IMR-90 (cell line): Measurements from ENCODE around the gene DUOX1. TPM values are rescaled to one million over a fixed set of nuclear protein-coding genes. Genes with fewer than 3 reads are reported as not detected.
A peak's percentile ranks its signal among the peaks of the same experiment; 100 is the strongest.

Experiments used
- ATAC-seq: fragments of 200-7000 bp; cut with Tn5 transposase; 2 replicates; pipeline ENCODE4 v1.9.1; 2020; ENCODE audit warnings: low read depth, mild to moderate bottlenecking, moderate library complexity
- BruUV-seq: library from RNA; stranded (reverse); fragments of 400-500 nt; replicated peaks from 2 replicates; lab custom pipeline; 2021; lab: Mats Ljungman, UMichigan
- CTCF ChIA-PET: fragments of 300-600 bp; formaldehyde crosslinking; extraction: SDS; loops from one replicate; lab custom pipeline; 2021; ENCODE audit warnings: antibody characterized with exemption; lab: Yijun Ruan, JAX
- POLR2A ChIA-PET: fragments of 300-600 bp; sonication (Branson Sonifier 250); formaldehyde crosslinking; loops from one replicate; lab custom pipeline; 2022; ENCODE audit warnings: antibody characterized with exemption; ENCODE audit not compliant: unreplicated experiment; lab: Charles Lee
- DNase-seq: peaks from one replicate; pipeline ENCODE4 v3.0.0; 2013
- H2AFZ ChIP-seq: replicated peaks from 2 replicates; pipeline ENCODE3; 2013; ENCODE audit warnings: low read length, mild to moderate bottlenecking; ENCODE audit not compliant: poor library complexity
- H2AK5ac ChIP-seq: 2 replicates; pipeline ENCODE4 v1.6.1; 2013; ENCODE audit warnings: low read depth, low read length, inconsistent platforms
- H2AK9ac ChIP-seq: replicated peaks from 2 replicates; pipeline ENCODE3; 2013; ENCODE audit warnings: mild to moderate bottlenecking, low read depth, low read length, moderate library complexity; ENCODE audit not compliant: poor library complexity
- H2BK120ac ChIP-seq: 2 replicates; pipeline ENCODE4 v1.6.1; 2013; ENCODE audit warnings: low read depth, low read length, inconsistent platforms
- H2BK15ac ChIP-seq: 3 replicates; pipeline ENCODE4 v1.6.1; 2013; ENCODE audit warnings: low read depth, low read length, inconsistent platforms
- H2BK20ac ChIP-seq: 2 replicates; pipeline ENCODE4 v1.6.1; 2013; ENCODE audit warnings: low read depth, mild to moderate bottlenecking, inconsistent platforms, low read length, moderate library complexity
- H2BK5ac ChIP-seq: 2 replicates; pipeline ENCODE4 v1.6.1; 2013; ENCODE audit warnings: mild to moderate bottlenecking, low read depth, low read length, inconsistent platforms; ENCODE audit not compliant: poor library complexity, severe bottlenecking
- H3K14ac ChIP-seq: replicated peaks from 2 replicates; pipeline ENCODE4 v1.6.1; 2013; ENCODE audit warnings: low read depth, low read length, inconsistent platforms
- H3K18ac ChIP-seq: 2 replicates; pipeline ENCODE4 v1.6.1; 2013; ENCODE audit warnings: low read depth, low read length, control low read depth
- H3K23ac ChIP-seq: 2 replicates; pipeline ENCODE4 v1.6.1; 2013; ENCODE audit warnings: low read depth, low read length, inconsistent platforms
- H3K27ac ChIP-seq: 2 replicates; pipeline ENCODE4 v1.5.1; 2013; ENCODE audit warnings: mild to moderate bottlenecking, control low read depth, low read length; ENCODE audit not compliant: insufficient read depth
- H3K27me3 ChIP-seq: 2 replicates; pipeline ENCODE4 v1.6.1; 2013; ENCODE audit warnings: low read length; ENCODE audit not compliant: control insufficient read depth, insufficient read depth
- H3K36me3 ChIP-seq: 2 replicates; pipeline ENCODE4 v1.6.1; 2013; ENCODE audit warnings: low read length, mixed read lengths; ENCODE audit not compliant: control insufficient read depth, insufficient read depth
- H3K4ac ChIP-seq: 2 replicates; pipeline ENCODE4 v1.6.1; 2013; ENCODE audit warnings: low read depth, low read length, inconsistent platforms
- H3K4me1 ChIP-seq: 2 replicates; pipeline ENCODE4 v1.6.1; 2013; ENCODE audit warnings: low read length, mixed read lengths; ENCODE audit not compliant: control insufficient read depth, insufficient read depth
- H3K4me2 ChIP-seq: 2 replicates; pipeline ENCODE4 v1.6.1; 2013; ENCODE audit warnings: low read depth, mild to moderate bottlenecking, control low read depth, low read length, moderate library complexity
- H3K4me3 ChIP-seq: 2 replicates; pipeline ENCODE4 v1.5.1; 2013; ENCODE audit warnings: low read depth, mild to moderate bottlenecking, control low read depth, low read length, moderate library complexity; ENCODE audit not compliant: insufficient read depth
- H3K56ac ChIP-seq: 2 replicates; pipeline ENCODE4 v1.6.1; 2013; ENCODE audit warnings: low read length, inconsistent platforms; ENCODE audit not compliant: insufficient read depth; ENCODE audit errors: extremely low read depth
- H3K79me1 ChIP-seq, 2 experiments: 2 replicates each; pipeline ENCODE4 v1.6.1; 2013; ENCODE audit warnings: low read length in 2 of 2, inconsistent platforms in 1 of 2, low read depth in 1 of 2
- H3K9ac ChIP-seq: 2 replicates; pipeline ENCODE4 v1.6.1; 2013; ENCODE audit warnings: low read depth, low read length, control low read depth
- H3K9me1 ChIP-seq: 2 replicates; pipeline ENCODE4 v1.6.1; 2013; ENCODE audit warnings: low read length, inconsistent platforms; ENCODE audit not compliant: insufficient read depth
- H3K9me3 ChIP-seq: 2 replicates; pipeline ENCODE4 v1.6.1; 2013; ENCODE audit warnings: low read length; ENCODE audit not compliant: control insufficient read depth, insufficient read depth
- H4K20me1 ChIP-seq: 2 replicates; pipeline ENCODE4 v1.6.1; 2013; ENCODE audit warnings: low read length, inconsistent platforms; ENCODE audit not compliant: insufficient read depth
- H4K5ac ChIP-seq: 2 replicates; pipeline ENCODE4 v1.6.1; 2013; ENCODE audit warnings: mild to moderate bottlenecking, low read depth, low read length, control low read depth
- H4K8ac ChIP-seq, 2 experiments: 2 replicates each; pipeline ENCODE4 v1.6.1; 2013; ENCODE audit warnings: low read depth in 2 of 2, low read length in 2 of 2, control low read depth in 1 of 2, inconsistent platforms in 1 of 2
- H4K91ac ChIP-seq: 2 replicates; pipeline ENCODE4 v1.6.1; 2013; ENCODE audit warnings: low read depth, low read length, inconsistent platforms; ENCODE audit not compliant: insufficient read depth
- BHLHE40 ChIP-seq: fragments of 150-350 bp; IDR thresholded peaks from 2 replicates; pipeline ENCODE4 v1.6.1; 2016; ENCODE audit warnings: mild to moderate bottlenecking, low read depth, low read length
- CEBPB ChIP-seq: IDR thresholded peaks from 2 replicates; pipeline ENCODE4 v1.6.1; 2012; ENCODE audit warnings: low read depth, low read length, improper control_type of control experiment
- FOS ChIP-seq: fragments of 150-350 bp; IDR thresholded peaks from 2 replicates; pipeline ENCODE4 v1.6.1; 2016; ENCODE audit warnings: low read depth, low read length
- MAFK ChIP-seq: IDR thresholded peaks from 2 replicates; pipeline ENCODE4 v1.6.1; 2012; ENCODE audit warnings: low read depth, low read length, improper control_type of control experiment
- WGBS, 2 experiments: methylation state at CpG; one replicate each; pipeline versions ENCODE4 v1.1.5 to v1.1.7; 2013; ENCODE audit warnings: missing lambda C conversion rate in 2 of 2; ENCODE audit not compliant: insufficient read length in 1 of 2; ENCODE audit errors: extremely low coverage in 2 of 2; 5-methylcytosine and 5-hydroxymethylcytosine counted together
- dilution Hi-C: fragments of 300-500 bp; cut with HindIII; formaldehyde crosslinking; loops from one replicate; pipeline ENCODE4 v1.14.3; 2018; ENCODE audit warnings: low sequenced_read_pairs; ENCODE audit not compliant: unreplicated experiment
- in situ Hi-C: fragments of 300-500 bp; cut with MboI; formaldehyde crosslinking; loops from 3 replicates; pipeline ENCODE4 v1.14.3; 2019; ENCODE audit warnings: low sequenced_read_pairs, inconsistent platforms, mixed read lengths
- intact Hi-C: fragments of 100-400 bp; cut with micrococcal nuclease; formaldehyde crosslinking; loops from 2 replicates; pipeline ENCODE4 v1.10.0; 2022
- polyA plus RNA-seq, 3 experiments: library from polyadenylated mRNA; depleted of rRNA; stranded (reverse); fragments of >200 nt; gene quantifications; 2 replicates each; pipeline ENCODE4 v1.2.3, GENCODE V29; 2012; ENCODE audit warnings: low replicate concordance in 1 of 3
- total RNA-seq: library from RNA; depleted of rRNA; stranded (reverse); fragments of >200 nt; gene quantifications from 2 replicates; pipeline ENCODE4 v1.2.3, GENCODE V29; 2012

The DUOX1 gene
- total and polyA plus RNA-seq, 2 of the 4 experiments (the other 2 are of a cell fraction): not detected

GRCh38 chr15:45089712-45090373 is 40.0 kb upstream of the DUOX1 start (continued):
- no peak for TF ChIP-seq BHLHE40

GRCh38 chr15:45091161-45091560 is 38.6 kb upstream of the DUOX1 start:
- intact Hi-C loops: loop anchor here (5.0 kb wide), 1 partner anchor 69 kb away; the partner anchor contains the start of gene SORD

More at GRCh38 chr15:45091161-45091560, 38.6 kb upstream of the DUOX1 start:
- Histone ChIP-seq H3K9ac (peak overlapping the region; percentile 29; the same call in 1 of the 2 replicates), H2AFZ (peak overlapping the region; percentile 69), H4K91ac (peak overlapping the region; percentile 88), H3K14ac (peak overlapping the region; percentile 88), H2BK20ac (peak overlapping the region; percentile 77), H4K20me1 (no peaks in the 10 kb centered on the region), H2BK120ac (peak overlapping the region; percentile 75), H2BK5ac (peak overlapping the region; percentile 70), H3K9me1 (peaks cover 9% of the 10 kb centered on the region), H3K4me2 (peak overlapping the region; percentile 71), H2AK9ac (peak overlapping the region; percentile 78), H3K23ac (peak overlapping the region; percentile 91), H3K18ac (peak overlapping the region; percentile 83), H4K5ac (peak overlapping the region; percentile 62), H3K79me1 (no peaks in the 10 kb centered on the region), H3K27ac (peak overlapping the region; percentile 96), H3K4ac (peak overlapping the region; percentile 87), H3K4me1 (peaks cover 10% of the 10 kb centered on the region; the same call in 1 of the 2 replicates), H2BK15ac (peak overlapping the region; percentile 43; the same call in 1 of the 3 replicates), H4K8ac (peak overlapping the region; percentile 54 to 71), H3K36me3 (no peaks in the 10 kb centered on the region), H3K56ac (peak overlapping the region; percentile 40), H3K27me3 (peaks cover 36% of the 10 kb centered on the region), H2AK5ac (peak overlapping the region; percentile 48; the same call in 1 of the 2 replicates), H3K4me3 (no peak overlapping the region), H3K9me3 (no peaks in the 10 kb centered on the region)
- ChIA-PET CTCF (no interaction called here), POLR2A (no interaction called here)
- dilution Hi-C loops (no loop called here), in situ Hi-C loops (no loop called here)
- 11% methylated on average over 3 of the region's 7 CpGs; no CpG with 5 or more reads in 1 of the 2 experiments for WGBS, 2 experiments
- ATAC-seq: peak; percentile 83
- no TSS peak for BruUV-seq
- TF ChIP-seq FOS (peak; percentile 47; the same call in 1 of the 2 replicates), CEBPB (peak; percentile 73), MAFK (no peak)
- DNase-seq: peak; percentile 66
